Endothelial cell of umbilical vein (primary cell): ENCODE measurements around the gene IL10RB. TPM values are rescaled to one million over a fixed set of nuclear protein-coding genes. Genes with fewer than 3 reads are reported as not detected.

ENCODE experiments used
- BruUV-seq: library from RNA; stranded (reverse); fragments of 400-500 nt; replicated peaks from 2 replicates; lab custom pipeline; 2021; lab: Mats Ljungman, UMichigan
- CTCF ChIA-PET: fragments of 300-600, 350-600 bp; sonication (Branson Sonifier 250); formaldehyde crosslinking; loops from one replicate; lab custom pipeline; 2021; ENCODE audit warnings: antibody characterized with exemption, inconsistent platforms; lab: Charles Lee
- POLR2A ChIA-PET: fragments of 300-600, 350-600 bp; sonication (Branson Sonifier 250); formaldehyde crosslinking; loops from one replicate; lab custom pipeline; 2021; ENCODE audit warnings: antibody characterized with exemption, inconsistent platforms; lab: Charles Lee
- DNase-seq: peaks from one replicate; pipeline ENCODE4 v3.0.0-alpha.2; 2011; ENCODE audit warnings: low read depth, low spot score
- FAIRE-seq: peaks from 2 replicates; lab custom pipeline; 2011; peaks lifted over from hg19 to GRCh38; lab: Jason Lieb, UNC
- H2AFZ ChIP-seq: 2 replicates; pipeline ENCODE4 v1.6.0; 2012; ENCODE audit warnings: low read depth, low read length, control low read depth, inconsistent platforms
- H3K27ac ChIP-seq: 2 replicates; pipeline ENCODE4 v1.5.1; 2011; ENCODE audit warnings: low read depth, mild to moderate bottlenecking, control low read depth, low read length, moderate library complexity; ENCODE audit not compliant: insufficient read depth
- H3K27me3 ChIP-seq, 2 experiments: 2 replicates each; pipeline versions ENCODE4 v1.6.0 to v1.6.1; 2011; ENCODE audit warnings: low read length in 2 of 2, mixed read lengths in 1 of 2; ENCODE audit not compliant: control insufficient read depth in 2 of 2, insufficient read depth in 2 of 2
- H3K36me3 ChIP-seq, 2 experiments: 2 replicates in 1 of 2; 3 replicates in 1 of 2; pipeline ENCODE4 v1.5.1; 2011; ENCODE audit warnings: low read length in 2 of 2, mild to moderate bottlenecking in 1 of 2, moderate library complexity in 1 of 2; ENCODE audit not compliant: control insufficient read depth in 2 of 2, insufficient read depth in 2 of 2; ENCODE audit errors: extremely low read depth in 1 of 2
- H3K4me1 ChIP-seq: 3 replicates; pipeline ENCODE4 v1.5.1; 2011; ENCODE audit warnings: mild to moderate bottlenecking, low read length; ENCODE audit not compliant: control insufficient read depth, insufficient read depth; ENCODE audit errors: extremely low read depth
- H3K4me2 ChIP-seq: 2 replicates; pipeline ENCODE4 v1.6.1; 2011; ENCODE audit warnings: low read length, control low read depth, mixed read lengths; ENCODE audit not compliant: insufficient read depth
- H3K4me3 ChIP-seq, 3 experiments: fragments of 200-600 bp in 1 of 3; sonication (generic), shearing (Covaris generic) in 1 of 3; replicated peaks in 1 of 3; 2 replicates each; pipeline ENCODE4 v1.5.1; 2011 to 2016; ENCODE audit warnings: control low read depth in 3 of 3, low read length in 3 of 3, mild to moderate bottlenecking in 2 of 3, inconsistent platforms in 1 of 3, low read depth in 1 of 3, moderate library complexity in 1 of 3; ENCODE audit not compliant: insufficient read depth in 1 of 3
- H3K79me2 ChIP-seq: 2 replicates; pipeline ENCODE4 v1.6.0; 2012; ENCODE audit warnings: low read length, inconsistent platforms; ENCODE audit not compliant: control insufficient read depth, insufficient read depth
- H3K9ac ChIP-seq: replicated peaks from 2 replicates; pipeline ENCODE3; 2011; ENCODE audit warnings: low read length, control low read depth; ENCODE audit not compliant: insufficient read depth; ENCODE audit errors: extremely low read depth
- H3K9me1 ChIP-seq: replicated peaks from 3 replicates; pipeline ENCODE4 v1.6.0; 2011; ENCODE audit warnings: mild to moderate bottlenecking, low read length; ENCODE audit not compliant: control insufficient read depth, insufficient read depth; ENCODE audit errors: extremely low read depth
- H3K9me3 ChIP-seq: replicated peaks from 2 replicates; pipeline ENCODE4 v1.5.1; 2012; ENCODE audit warnings: low read length, inconsistent platforms; ENCODE audit not compliant: control insufficient read depth, insufficient read depth
- H4K20me1 ChIP-seq: replicated peaks from 2 replicates; pipeline ENCODE3; 2011; ENCODE audit warnings: mild to moderate bottlenecking, low read length; ENCODE audit not compliant: control insufficient read depth, insufficient read depth; ENCODE audit errors: extremely low read depth
- CTCF ChIP-seq, 2 donors: IDR thresholded peaks; 1 replicate in 1 of 2; 2 replicates in 1 of 2; pipeline ENCODE4 v1.5.1; 2011; ENCODE audit warnings: low read length in 2 of 2, mild to moderate bottlenecking in 2 of 2, moderate library complexity in 2 of 2, control low read depth in 1 of 2, inconsistent platforms in 1 of 2, low read depth in 1 of 2; ENCODE audit not compliant: insufficient read depth in 1 of 2; ENCODE audit errors: extremely low read depth in 1 of 2
- EZH2 ChIP-seq: IDR thresholded peaks from 2 replicates; pipeline ENCODE4 v1.6.1; 2012; ENCODE audit warnings: borderline replicate concordance, low read depth, mild to moderate bottlenecking, moderate library complexity, low read length, inconsistent platforms; ENCODE audit not compliant: severe bottlenecking
- FOS ChIP-seq: IDR thresholded peaks from 2 replicates; pipeline ENCODE4 v1.6.1; 2011; ENCODE audit warnings: mild to moderate bottlenecking, low read length, moderate library complexity, borderline replicate concordance; ENCODE audit not compliant: insufficient read depth
- GATA2 ChIP-seq: IDR thresholded peaks from 2 replicates; pipeline ENCODE4 v1.7.0; 2011; ENCODE audit warnings: low read depth, mild to moderate bottlenecking, moderate library complexity, mixed read lengths, low read length; ENCODE audit not compliant: insufficient read length, insufficient read depth
- JUN ChIP-seq: IDR thresholded peaks from 2 replicates; pipeline ENCODE4 v1.6.1; 2011; ENCODE audit warnings: borderline replicate concordance, low read depth; ENCODE audit not compliant: insufficient read length, insufficient read depth
- MAX ChIP-seq: IDR thresholded peaks from 2 replicates; pipeline ENCODE4 v1.6.1; 2011; ENCODE audit not compliant: insufficient read depth, insufficient read length
- MYC ChIP-seq: IDR thresholded peaks from one replicate; pipeline ENCODE4 v1.6.1; 2011; ENCODE audit warnings: mild to moderate bottlenecking, low read depth, low read length
- POLR2A ChIP-seq: IDR thresholded peaks from 2 replicates; pipeline ENCODE4 v1.6.1; 2012; ENCODE audit warnings: low read depth, mild to moderate bottlenecking, control low read depth, low read length
- POLR2AphosphoS5 ChIP-seq: IDR thresholded peaks from 2 replicates; pipeline ENCODE4 v1.6.1; 2012; ENCODE audit warnings: low read depth, mild to moderate bottlenecking, control low read depth, low read length, moderate library complexity; ENCODE audit not compliant: insufficient read depth
- dilution Hi-C: fragments of 300-500 bp; cut with MboI; formaldehyde crosslinking; loops from one replicate; pipeline ENCODE4 v1.15.0; 2019; ENCODE audit warnings: low sequenced_read_pairs; ENCODE audit not compliant: extremely low pct_ligation_motif_present
- intact Hi-C: fragments of 100-400 bp; cut with micrococcal nuclease; formaldehyde crosslinking; loops from one replicate; pipeline ENCODE4 v1.10.0; 2022
- polyA plus RNA-seq, 4 experiments: library from polyadenylated mRNA; depleted of rRNA in 3 of 4; stranded (reverse) in 3 of 4; unstranded in 1 of 4; fragments of >200 nt; gene quantifications; 2 replicates each; pipeline versions ENCODE4 v1.2.1 to v1.2.3, GENCODE V29; 2011 to 2012; ENCODE audit warnings: missing spikeins in 1 of 4
- total RNA-seq: library from RNA; stranded (reverse); gene quantifications from 2 replicates; pipeline ENCODE4 v1.2.3, GENCODE V29; 2021

IL10RB gene
- total and polyA plus RNA-seq, 2 donors (not counting 3 experiments of a cell fraction or from before 2014, with no cell fraction given): 21.9 to 31.4 TPM

GRCh38 chr21:33238146-33238545 lies 28.0 kb upstream of the IL10RB start:
- ChIA-PET CTCF (interaction anchor here (1.5 to 2.7 kb wide), 4 partner anchors 38 to 207 kb away, joined by 3 to 9 read pairs (median 6); no protein-coding TSS in a partner anchor), POLR2A (no interaction called here)
- H3K4me3 ChIP-seq: no peak overlapping the region
- H4K20me1 ChIP-seq: no peaks in the 10 kb centered on the region
- H3K27me3 ChIP-seq: no peaks in the 10 kb centered on the region
- H2AFZ ChIP-seq: no peak overlapping the region
- TF ChIP-seq MAX (no peak), POLR2A (no peak), GATA2 (no peak), JUN (no peak), POLR2AphosphoS5 (no peak), CTCF (IDR thresholded peaks at IDR 0.05; ENCODE audit: extremely low read depth in 1 of 2, insufficient read depth in 1 of 2, low read depth in 1 of 2, low read length in 2 of 2) (no peak), FOS (no peak), MYC (no peak), EZH2 (no peak)
- peaks cover 32% of the 10 kb centered on the region for H3K79me2 ChIP-seq
- H3K9me1 ChIP-seq: no peaks in the 10 kb centered on the region
- no peak overlapping the region for H3K4me2 ChIP-seq
- H3K27ac ChIP-seq: no peak overlapping the region
- dilution Hi-C loops: no loop called here
- H3K9ac ChIP-seq: no peak overlapping the region
- intact Hi-C loops: no loop called here
- DNase-seq: no peak
- H3K9me3 ChIP-seq: no peaks in the 10 kb centered on the region
- FAIRE-seq: no peak
- peaks cover 15% of the 10 kb centered on the region for H3K4me1 ChIP-seq
- BruUV-seq: no TSS peak
- H3K36me3 ChIP-seq: no peaks in the 10 kb centered on the region
